Neural cell (in vitro differentiated cells): ENCODE measurements around the gene FARSA.

Source experiments
- EP300 ChIP-seq: fragments of 450-650 bp; conservative IDR thresholded peaks from 2 replicates; pipeline ENCODE4 v1.6.1; 2014; ENCODE audit warnings: antibody characterized with exemption, mild to moderate bottlenecking, moderate library complexity; ENCODE audit not compliant: poor library complexity, severe bottlenecking
- EZH2 ChIP-seq: fragments of 200-600, 300-800 bp; shearing (Covaris generic), sonication (generic); IDR thresholded peaks from 2 replicates; pipeline ENCODE4 v1.6.1; 2014; ENCODE audit warnings: antibody characterized with exemption, low read length, borderline replicate concordance, mild to moderate bottlenecking; ENCODE audit not compliant: insufficient read depth, poor library complexity, severe bottlenecking
- MXI1 ChIP-seq: fragments of 450-650 bp; conservative IDR thresholded peaks from 2 replicates; pipeline ENCODE4 v1.6.1; 2014; ENCODE audit warnings: antibody characterized with exemption, mild to moderate bottlenecking; ENCODE audit not compliant: poor library complexity, severe bottlenecking
- POLR2AphosphoS5 ChIP-seq: IDR thresholded peaks from 2 replicates; pipeline ENCODE4 v1.6.1; 2012
- RAD21 ChIP-seq: fragments of 450-650 bp; conservative IDR thresholded peaks from 2 replicates; pipeline ENCODE4 v1.6.1; 2014; ENCODE audit warnings: antibody characterized with exemption, mild to moderate bottlenecking, moderate library complexity
- SMC3 ChIP-seq: fragments of 450-650 bp; conservative IDR thresholded peaks from 2 replicates; pipeline ENCODE4 v1.6.1; 2014; ENCODE audit warnings: antibody characterized with exemption, mild to moderate bottlenecking, moderate library complexity; ENCODE audit not compliant: poor library complexity
- TAF1 ChIP-seq: IDR thresholded peaks from 2 replicates; pipeline ENCODE4 v1.6.1; 2012; ENCODE audit warnings: low read depth
- TF ChIP-seq, protein P1 (sequence below): fragments of 450-650 bp; IDR thresholded peaks from 2 replicates; pipeline ENCODE4 v1.5.1; 2014; ENCODE audit warnings: antibody characterized with exemption, mild to moderate bottlenecking, moderate library complexity; ENCODE audit not compliant: poor library complexity, severe bottlenecking
- TF ChIP-seq, protein P2 (sequence below): IDR thresholded peaks from 2 replicates; pipeline ENCODE4 v1.6.1; 2012; ENCODE audit warnings: borderline replicate concordance

DNA sequence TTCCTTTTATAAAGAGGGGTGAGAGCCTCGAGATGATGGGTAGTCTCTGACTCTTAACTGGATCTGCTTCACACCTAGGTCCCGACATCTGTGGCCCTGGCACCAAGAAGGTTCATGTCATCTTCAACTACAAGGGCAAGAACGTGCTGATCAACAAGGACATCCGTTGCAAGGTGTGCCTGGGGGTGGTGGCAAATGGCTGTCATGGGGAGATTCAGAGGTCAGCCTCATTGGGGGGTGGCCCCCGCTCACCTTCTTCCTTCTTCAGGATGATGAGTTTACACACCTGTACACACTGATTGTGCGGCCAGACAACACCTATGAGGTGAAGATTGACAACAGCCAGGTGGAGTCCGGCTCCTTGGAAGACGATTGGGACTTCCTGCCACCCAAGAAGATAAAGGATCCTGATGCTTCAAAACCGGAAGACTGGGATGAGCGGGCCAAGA lies 6.5 kb upstream of the FARSA start:
- TF ChIP-seq TAF1 (no peak), MXI1 (no peak), EP300 (no peak), SMC3 (no peak), POLR2AphosphoS5 (no peak), RAD21 (no peak), EZH2 (no peak)
- TF ChIP-seq, protein P1, sequence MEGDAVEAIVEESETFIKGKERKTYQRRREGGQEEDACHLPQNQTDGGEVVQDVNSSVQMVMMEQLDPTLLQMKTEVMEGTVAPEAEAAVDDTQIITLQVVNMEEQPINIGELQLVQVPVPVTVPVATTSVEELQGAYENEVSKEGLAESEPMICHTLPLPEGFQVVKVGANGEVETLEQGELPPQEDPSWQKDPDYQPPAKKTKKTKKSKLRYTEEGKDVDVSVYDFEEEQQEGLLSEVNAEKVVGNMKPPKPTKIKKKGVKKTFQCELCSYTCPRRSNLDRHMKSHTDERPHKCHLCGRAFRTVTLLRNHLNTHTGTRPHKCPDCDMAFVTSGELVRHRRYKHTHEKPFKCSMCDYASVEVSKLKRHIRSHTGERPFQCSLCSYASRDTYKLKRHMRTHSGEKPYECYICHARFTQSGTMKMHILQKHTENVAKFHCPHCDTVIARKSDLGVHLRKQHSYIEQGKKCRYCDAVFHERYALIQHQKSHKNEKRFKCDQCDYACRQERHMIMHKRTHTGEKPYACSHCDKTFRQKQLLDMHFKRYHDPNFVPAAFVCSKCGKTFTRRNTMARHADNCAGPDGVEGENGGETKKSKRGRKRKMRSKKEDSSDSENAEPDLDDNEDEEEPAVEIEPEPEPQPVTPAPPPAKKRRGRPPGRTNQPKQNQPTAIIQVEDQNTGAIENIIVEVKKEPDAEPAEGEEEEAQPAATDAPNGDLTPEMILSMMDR = no peak
- TF ChIP-seq, protein P2, sequence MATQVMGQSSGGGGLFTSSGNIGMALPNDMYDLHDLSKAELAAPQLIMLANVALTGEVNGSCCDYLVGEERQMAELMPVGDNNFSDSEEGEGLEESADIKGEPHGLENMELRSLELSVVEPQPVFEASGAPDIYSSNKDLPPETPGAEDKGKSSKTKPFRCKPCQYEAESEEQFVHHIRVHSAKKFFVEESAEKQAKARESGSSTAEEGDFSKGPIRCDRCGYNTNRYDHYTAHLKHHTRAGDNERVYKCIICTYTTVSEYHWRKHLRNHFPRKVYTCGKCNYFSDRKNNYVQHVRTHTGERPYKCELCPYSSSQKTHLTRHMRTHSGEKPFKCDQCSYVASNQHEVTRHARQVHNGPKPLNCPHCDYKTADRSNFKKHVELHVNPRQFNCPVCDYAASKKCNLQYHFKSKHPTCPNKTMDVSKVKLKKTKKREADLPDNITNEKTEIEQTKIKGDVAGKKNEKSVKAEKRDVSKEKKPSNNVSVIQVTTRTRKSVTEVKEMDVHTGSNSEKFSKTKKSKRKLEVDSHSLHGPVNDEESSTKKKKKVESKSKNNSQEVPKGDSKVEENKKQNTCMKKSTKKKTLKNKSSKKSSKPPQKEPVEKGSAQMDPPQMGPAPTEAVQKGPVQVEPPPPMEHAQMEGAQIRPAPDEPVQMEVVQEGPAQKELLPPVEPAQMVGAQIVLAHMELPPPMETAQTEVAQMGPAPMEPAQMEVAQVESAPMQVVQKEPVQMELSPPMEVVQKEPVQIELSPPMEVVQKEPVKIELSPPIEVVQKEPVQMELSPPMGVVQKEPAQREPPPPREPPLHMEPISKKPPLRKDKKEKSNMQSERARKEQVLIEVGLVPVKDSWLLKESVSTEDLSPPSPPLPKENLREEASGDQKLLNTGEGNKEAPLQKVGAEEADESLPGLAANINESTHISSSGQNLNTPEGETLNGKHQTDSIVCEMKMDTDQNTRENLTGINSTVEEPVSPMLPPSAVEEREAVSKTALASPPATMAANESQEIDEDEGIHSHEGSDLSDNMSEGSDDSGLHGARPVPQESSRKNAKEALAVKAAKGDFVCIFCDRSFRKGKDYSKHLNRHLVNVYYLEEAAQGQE = no peak
